ENCODE results near the gene DHRSX. TPM values are rescaled to one million over a fixed set of nuclear protein-coding genes. Genes with fewer than 3 reads are reported as not detected.

Gene DHRSX
- total and polyA plus RNA-seq, 7 donors: 12.5 to 25.2 (median 16.1) TPM

- H3K27ac ChIP-seq: no peak overlapping the region
- no peak for TF ChIP-seq POLR2AphosphoS5 (IDR thresholded peaks at IDR 0.05)
- no peak for TF ChIP-seq EP300 (IDR thresholded peaks at IDR 0.05)
- TF ChIP-seq CTCF (IDR thresholded peaks at IDR 0.05): no peak
- no peak for TF ChIP-seq POLR2A (IDR thresholded peaks at IDR 0.05)
- H3K36me3 ChIP-seq: no peaks in the 10 kb centered on the region
- intact Hi-C loops (cut with DNase I): no loop called here
- peaks cover 0 to 5% (median 0%) of the 10 kb centered on the region in 4 donors for H3K9me3 ChIP-seq
- no peak for DNase-seq
- no peaks in the 10 kb centered on the region for H3K27me3 ChIP-seq
- no peaks in the 10 kb centered on the region for H3K4me1 ChIP-seq
- no peak overlapping the region for H3K4me3 ChIP-seq
- WGBS, 2 donors: 84 to 90% methylated on average over 7 of the region's 7 CpGs
Observed at GRCh38 chrX:2346158-2346557, 154.6 kb downstream of the DHRSX start.

GRCh38 chrX:2345562-2345961 is 155.2 kb downstream of the DHRSX start:
- DNase-seq: no peak
- Histone ChIP-seq H3K27ac (no peak overlapping the region), H3K36me3 (no peaks in the 10 kb centered on the region), H3K4me1 (no peaks in the 10 kb centered on the region), H3K4me3 (no peak overlapping the region), H3K9me3 (peaks cover 0 to 5% (median 0%) of the 10 kb centered on the region in 4 donors), H3K27me3 (no peaks in the 10 kb centered on the region)
- 90 to 94% methylated on average over 4 of the region's 4 CpGs for WGBS, 2 donors
- intact Hi-C loops (cut with DNase I): no loop called here
- TF ChIP-seq EP300 (IDR thresholded peaks at IDR 0.05): no peak
- TF ChIP-seq POLR2AphosphoS5 (IDR thresholded peaks at IDR 0.05): no peak
- TF ChIP-seq POLR2A (IDR thresholded peaks at IDR 0.05): no peak
- TF ChIP-seq CTCF (IDR thresholded peaks at IDR 0.05): no peak

GRCh38 chrX:2343413-2343812 is 157.4 kb downstream of the DHRSX start:
- H3K27me3 ChIP-seq: no peaks in the 10 kb centered on the region
- WGBS, 2 donors: 98% methylated on average over 4 of the region's 4 CpGs
- H3K9me3 ChIP-seq: peaks cover 0 to 5% (median 0%) of the 10 kb centered on the region in 4 donors
- H3K36me3 ChIP-seq: no peaks in the 10 kb centered on the region
- H3K27ac ChIP-seq: no peak overlapping the region
- no peak overlapping the region for H3K4me3 ChIP-seq
- H3K4me1 ChIP-seq: no peaks in the 10 kb centered on the region
- no peak for DNase-seq
- intact Hi-C loops (cut with DNase I): no loop called here
- TF ChIP-seq CTCF (IDR thresholded peaks at IDR 0.05): no peak
- TF ChIP-seq POLR2AphosphoS5 (IDR thresholded peaks at IDR 0.05): no peak
- no peak for TF ChIP-seq EP300 (IDR thresholded peaks at IDR 0.05)
- no peak for TF ChIP-seq POLR2A (IDR thresholded peaks at IDR 0.05)

GRCh38 chrX:2342874-2343273 is 157.9 kb downstream of the DHRSX start:
- 88 to 89% methylated on average over 7 of the region's 7 CpGs for WGBS, 2 donors
- no peak for DNase-seq
- no peak for TF ChIP-seq POLR2A (IDR thresholded peaks at IDR 0.05)
- no peak for TF ChIP-seq CTCF (IDR thresholded peaks at IDR 0.05)
- TF ChIP-seq EP300 (IDR thresholded peaks at IDR 0.05): no peak
- TF ChIP-seq POLR2AphosphoS5 (IDR thresholded peaks at IDR 0.05): no peak
- intact Hi-C loops (cut with DNase I): no loop called here
- Histone ChIP-seq H3K27ac (no peak overlapping the region), H3K9me3 (peaks cover 0 to 5% (median 0%) of the 10 kb centered on the region in 4 donors), H3K27me3 (no peaks in the 10 kb centered on the region), H3K36me3 (no peaks in the 10 kb centered on the region), H3K4me1 (no peaks in the 10 kb centered on the region), H3K4me3 (no peak overlapping the region)

GRCh38 chrX:2342281-2342688 is 158.5 kb downstream of the DHRSX start:
- WGBS, 2 donors: 95 to 97% methylated on average over 9 of the region's 9 CpGs
- no peak overlapping the region for H3K27ac ChIP-seq

More at GRCh38 chrX:2342281-2342688, 158.5 kb downstream of the DHRSX start:
- Histone ChIP-seq H3K9me3 (peaks cover 0 to 5% (median 0%) of the 10 kb centered on the region in 4 donors), H3K4me3 (no peak overlapping the region), H3K36me3 (no peaks in the 10 kb centered on the region), H3K4me1 (no peaks in the 10 kb centered on the region), H3K27me3 (no peaks in the 10 kb centered on the region)
- intact Hi-C loops (cut with DNase I): no loop called here
- TF ChIP-seq POLR2AphosphoS5 (IDR thresholded peaks at IDR 0.05): no peak
- no peak for TF ChIP-seq CTCF (IDR thresholded peaks at IDR 0.05)
- TF ChIP-seq EP300 (IDR thresholded peaks at IDR 0.05): no peak
- TF ChIP-seq POLR2A (IDR thresholded peaks at IDR 0.05): no peak
- DNase-seq: no peak
